ENCODE data around the gene ITGAV. TPM values are rescaled to one million over a fixed set of nuclear protein-coding genes. Genes with fewer than 3 reads are reported as not detected.

ITGAV gene
- total RNA-seq, 1 experiment from 2014 or later: 26.9 TPM

DNA sequence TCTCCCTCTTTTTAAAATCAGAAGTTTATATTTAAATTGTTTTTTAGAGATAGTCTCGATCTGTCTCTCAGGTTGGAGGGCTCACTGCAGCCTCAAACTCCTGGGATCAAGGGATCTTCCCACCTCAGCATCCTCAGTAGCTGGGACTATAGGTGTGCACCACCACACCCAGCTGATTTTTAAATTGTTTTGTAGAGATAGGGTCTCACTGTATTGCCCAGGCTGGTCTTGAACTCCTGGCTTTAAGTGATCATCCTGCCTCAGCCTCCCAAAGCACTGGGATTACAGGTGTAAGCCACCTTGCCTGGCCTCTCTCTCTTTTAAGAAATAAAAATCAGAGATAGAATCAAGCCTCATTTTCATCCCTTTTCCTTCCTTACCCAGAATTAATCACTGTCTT, 126.1 kb downstream of the ITGAV start:
- H3K79me1 ChIP-seq (ENCODE audit: insufficient read depth, low read depth, low read length, poor library complexity, severe bottlenecking): no peaks in the 10 kb centered on the region
- no peaks in the 10 kb centered on the region for H3K36me3 Mint-ChIP-seq (ENCODE audit: insufficient read depth in 1 of 3, low read depth in 3 of 3)
- H3K4me1 Mint-ChIP-seq: peaks cover 21 to 46% of the 10 kb centered on the region in 2 experiments
- no peak overlapping the region for H3K23ac ChIP-seq (ENCODE audit: insufficient read length, low read depth, low read length)
- TF ChIP-seq, protein P1, sequence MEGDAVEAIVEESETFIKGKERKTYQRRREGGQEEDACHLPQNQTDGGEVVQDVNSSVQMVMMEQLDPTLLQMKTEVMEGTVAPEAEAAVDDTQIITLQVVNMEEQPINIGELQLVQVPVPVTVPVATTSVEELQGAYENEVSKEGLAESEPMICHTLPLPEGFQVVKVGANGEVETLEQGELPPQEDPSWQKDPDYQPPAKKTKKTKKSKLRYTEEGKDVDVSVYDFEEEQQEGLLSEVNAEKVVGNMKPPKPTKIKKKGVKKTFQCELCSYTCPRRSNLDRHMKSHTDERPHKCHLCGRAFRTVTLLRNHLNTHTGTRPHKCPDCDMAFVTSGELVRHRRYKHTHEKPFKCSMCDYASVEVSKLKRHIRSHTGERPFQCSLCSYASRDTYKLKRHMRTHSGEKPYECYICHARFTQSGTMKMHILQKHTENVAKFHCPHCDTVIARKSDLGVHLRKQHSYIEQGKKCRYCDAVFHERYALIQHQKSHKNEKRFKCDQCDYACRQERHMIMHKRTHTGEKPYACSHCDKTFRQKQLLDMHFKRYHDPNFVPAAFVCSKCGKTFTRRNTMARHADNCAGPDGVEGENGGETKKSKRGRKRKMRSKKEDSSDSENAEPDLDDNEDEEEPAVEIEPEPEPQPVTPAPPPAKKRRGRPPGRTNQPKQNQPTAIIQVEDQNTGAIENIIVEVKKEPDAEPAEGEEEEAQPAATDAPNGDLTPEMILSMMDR (conservative IDR thresholded peaks at IDR 0.05): no peak
- no peak overlapping the region for H3K27ac ChIP-seq (ENCODE audit: insufficient read length, low read depth, low read length)
- no peak overlapping the region for H4K5ac ChIP-seq (ENCODE audit: insufficient read length, low read depth, low read length)
- H3K23me2 ChIP-seq (ENCODE audit: insufficient read length, low read depth, low read length, poor library complexity, severe bottlenecking): no peaks in the 10 kb centered on the region
- peak overlapping the region in 1 of 3 experiments; percentile 73; a peak in 1 of 7 replicates for H3K27ac Mint-ChIP-seq
- H3K4me3 Mint-ChIP-seq: no peak overlapping the region
- no peak overlapping the region for H2AK5ac ChIP-seq (ENCODE audit: insufficient read length, low read length)
- H3K9me3 Mint-ChIP-seq: no peaks in the 10 kb centered on the region
- H3K9ac ChIP-seq (ENCODE audit: extremely low read depth, insufficient read length, low read length): no peak overlapping the region
- H3K18ac ChIP-seq (ENCODE audit: insufficient read length, low read depth, low read length): no peak overlapping the region
- H2BK15ac ChIP-seq (ENCODE audit: low read depth, low read length): no peak overlapping the region
- H4K8ac ChIP-seq (replicated peaks; ENCODE audit: insufficient read length, low read depth, low read length): no peak overlapping the region
- peaks cover 5% of the 10 kb centered on the region for H3K4me1 ChIP-seq (ENCODE audit: insufficient read depth, low read length)
- H2AFZ ChIP-seq (ENCODE audit: low read length): no peak overlapping the region
- no peak overlapping the region for H4K91ac ChIP-seq (ENCODE audit: insufficient read length, low read depth, low read length)
- no peaks in the 10 kb centered on the region for H3K27me3 ChIP-seq (ENCODE audit: insufficient read depth, low read length)
- no peak overlapping the region for H3K14ac ChIP-seq (ENCODE audit: insufficient read depth, low read length)
- no CpG with 5 or more reads among the region's 1 CpG for WGBS (ENCODE audit: extremely low coverage, insufficient read length, low lambda C conversion rate)
- H3K56ac ChIP-seq (ENCODE audit: insufficient read length, low read depth, low read length): no peak overlapping the region
- H2BK120ac ChIP-seq (ENCODE audit: low read depth, low read length, poor library complexity, severe bottlenecking): no peak overlapping the region
- no peaks in the 10 kb centered on the region for H3K27me3 Mint-ChIP-seq (ENCODE audit: low read depth)
- no peak overlapping the region for H2BK12ac ChIP-seq (ENCODE audit: insufficient read length, low read depth, low read length)
- no peak overlapping the region for H2BK5ac ChIP-seq (ENCODE audit: insufficient read length, low read length)
- H3K9me3 ChIP-seq (ENCODE audit: control insufficient read depth, low read depth, low read length): no peaks in the 10 kb centered on the region
- H4K20me1 ChIP-seq (ENCODE audit: control insufficient read depth, insufficient read depth, insufficient read length): no peaks in the 10 kb centered on the region
- no peak overlapping the region for H2BK20ac ChIP-seq (ENCODE audit: low read depth, low read length, poor library complexity, severe bottlenecking)
- DNase-seq: no peak
- no peak overlapping the region for H3K4me2 ChIP-seq (ENCODE audit: insufficient read depth, insufficient read length, low read length)
- no peak overlapping the region for H3K4ac ChIP-seq (ENCODE audit: low read depth, low read length)
- H3K79me2 ChIP-seq (ENCODE audit: insufficient read depth, low read length): no peaks in the 10 kb centered on the region
- no peak overlapping the region for H3T11ph ChIP-seq (ENCODE audit: low read length)
